ENCODE measurements around the gene KLHL24.

KLHL24 gene

DNA sequence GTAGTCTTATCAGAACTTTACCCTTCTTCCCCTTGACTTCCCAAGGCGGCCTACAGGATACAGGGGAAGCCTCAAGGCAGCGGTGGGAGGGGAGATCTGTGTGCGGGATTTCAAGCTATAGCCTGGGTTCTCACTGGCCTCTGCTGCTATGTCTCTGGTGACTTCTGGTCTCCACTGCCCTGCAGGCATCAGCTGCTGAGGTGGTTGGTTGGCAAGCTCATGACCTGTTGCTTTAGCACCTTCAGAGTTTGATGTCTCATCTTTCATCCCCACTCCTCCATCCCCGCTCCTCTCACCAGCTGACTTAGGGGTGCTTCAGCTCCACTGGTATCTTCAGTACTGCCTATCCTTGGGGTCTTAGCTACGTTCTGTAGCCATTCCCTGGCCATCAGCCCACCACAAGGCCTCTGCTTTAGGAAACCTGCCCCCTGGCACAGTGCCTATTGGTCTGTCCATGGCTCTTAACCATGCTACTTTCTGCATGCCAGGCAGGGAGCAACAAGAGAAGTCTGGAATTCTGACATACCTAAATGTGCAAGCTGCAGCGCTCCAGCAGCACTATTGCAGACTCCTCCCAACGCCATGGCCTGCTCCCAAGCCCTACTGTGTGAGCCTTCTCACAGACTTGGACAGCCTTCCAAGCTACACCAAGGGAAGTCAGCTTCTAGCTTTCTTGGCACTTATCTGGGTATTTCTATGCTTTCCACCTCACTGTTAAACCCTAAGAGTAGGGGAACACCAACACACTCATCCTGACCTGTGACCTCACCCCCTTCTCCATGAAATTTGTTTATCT is 60.3 kb downstream of the KLHL24 start:
- H3K4me2 ChIP-seq (ENCODE audit: low read length) = no peak overlapping the region
- H3K9me3 ChIP-seq (ENCODE audit: insufficient read depth, low read length) = no peaks in the 10 kb centered on the region
- no peak overlapping the region for H2AFZ ChIP-seq (ENCODE audit: low read depth, low read length)
- H3K4me1 ChIP-seq (ENCODE audit: low read length) = peaks cover 16% of the 10 kb centered on the region
- no peak overlapping the region for H3K9ac ChIP-seq (ENCODE audit: low read length)
- H3K79me2 ChIP-seq (ENCODE audit: low read length) = peaks cover 35% of the 10 kb centered on the region
- H3K4me3 ChIP-seq (ENCODE audit: low read length) = no peak overlapping the region
- TF ChIP-seq, protein P1, sequence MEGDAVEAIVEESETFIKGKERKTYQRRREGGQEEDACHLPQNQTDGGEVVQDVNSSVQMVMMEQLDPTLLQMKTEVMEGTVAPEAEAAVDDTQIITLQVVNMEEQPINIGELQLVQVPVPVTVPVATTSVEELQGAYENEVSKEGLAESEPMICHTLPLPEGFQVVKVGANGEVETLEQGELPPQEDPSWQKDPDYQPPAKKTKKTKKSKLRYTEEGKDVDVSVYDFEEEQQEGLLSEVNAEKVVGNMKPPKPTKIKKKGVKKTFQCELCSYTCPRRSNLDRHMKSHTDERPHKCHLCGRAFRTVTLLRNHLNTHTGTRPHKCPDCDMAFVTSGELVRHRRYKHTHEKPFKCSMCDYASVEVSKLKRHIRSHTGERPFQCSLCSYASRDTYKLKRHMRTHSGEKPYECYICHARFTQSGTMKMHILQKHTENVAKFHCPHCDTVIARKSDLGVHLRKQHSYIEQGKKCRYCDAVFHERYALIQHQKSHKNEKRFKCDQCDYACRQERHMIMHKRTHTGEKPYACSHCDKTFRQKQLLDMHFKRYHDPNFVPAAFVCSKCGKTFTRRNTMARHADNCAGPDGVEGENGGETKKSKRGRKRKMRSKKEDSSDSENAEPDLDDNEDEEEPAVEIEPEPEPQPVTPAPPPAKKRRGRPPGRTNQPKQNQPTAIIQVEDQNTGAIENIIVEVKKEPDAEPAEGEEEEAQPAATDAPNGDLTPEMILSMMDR (IDR thresholded peaks at IDR 0.05; ENCODE audit: low read depth, low read length) = no peak
- no peak for TF ChIP-seq EZH2phosphoT487 (IDR thresholded peaks at IDR 0.05; ENCODE audit: low read depth)
- no peak overlapping the region for H3K27ac ChIP-seq (ENCODE audit: low read length)
- H3K36me3 ChIP-seq (replicated peaks; ENCODE audit: low read depth, low read length) = no peaks in the 10 kb centered on the region
- no peaks in the 10 kb centered on the region for H3K27me3 ChIP-seq (ENCODE audit: low read depth, low read length)
- peaks cover 18% of the 10 kb centered on the region for H4K20me1 ChIP-seq (ENCODE audit: insufficient read depth, low read length)

DNA sequence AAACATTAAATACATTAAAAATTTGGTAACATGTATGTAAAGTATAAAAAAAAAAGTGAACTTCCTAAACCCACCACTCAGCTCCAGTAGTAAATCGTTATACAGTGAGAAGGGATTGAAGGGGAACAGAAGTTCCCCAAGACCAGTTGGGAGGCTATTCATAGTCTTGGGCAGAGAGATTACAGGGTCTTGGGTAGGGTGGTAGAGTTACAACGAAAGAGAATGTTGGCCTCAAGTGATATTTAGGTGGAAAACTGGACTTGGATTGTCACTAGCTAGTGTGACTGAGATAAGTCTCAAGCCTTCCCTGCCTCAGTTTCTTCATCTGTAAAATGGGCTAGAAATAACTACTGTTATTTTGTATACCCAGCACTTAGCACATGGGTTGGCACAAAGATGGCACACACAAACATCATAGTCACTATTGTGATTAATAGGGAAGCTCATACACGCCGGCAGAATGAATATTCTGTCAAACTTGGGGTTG is 61.7 kb downstream of the KLHL24 start:
- peaks cover 49% of the 10 kb centered on the region for H3K79me2 ChIP-seq (ENCODE audit: low read length)
- peak overlapping the region; percentile 93 for H3K4me3 ChIP-seq (ENCODE audit: low read length)
- H4K20me1 ChIP-seq (ENCODE audit: insufficient read depth, low read length) = peaks cover 31% of the 10 kb centered on the region
- TF ChIP-seq, protein P1 (IDR thresholded peaks at IDR 0.05; ENCODE audit: low read depth, low read length) = no peak
- TF ChIP-seq EZH2phosphoT487 (IDR thresholded peaks at IDR 0.05; ENCODE audit: low read depth) = no peak
- peak overlapping the region; percentile 72 for H3K9ac ChIP-seq (ENCODE audit: low read length)
- peak overlapping the region; percentile 97 for H2AFZ ChIP-seq (ENCODE audit: low read depth, low read length)
- H3K4me2 ChIP-seq (ENCODE audit: low read length) = peak overlapping the region; percentile 93
- H3K36me3 ChIP-seq (replicated peaks; ENCODE audit: low read depth, low read length) = peaks cover 6% of the 10 kb centered on the region
- H3K27me3 ChIP-seq (ENCODE audit: low read depth, low read length) = no peaks in the 10 kb centered on the region
- peaks cover 16% of the 10 kb centered on the region for H3K4me1 ChIP-seq (ENCODE audit: low read length)
- H3K27ac ChIP-seq (ENCODE audit: low read length) = no peak overlapping the region; the same call in 1 of the 2 replicates
- H3K9me3 ChIP-seq (ENCODE audit: insufficient read depth, low read length) = no peaks in the 10 kb centered on the region

DNA sequence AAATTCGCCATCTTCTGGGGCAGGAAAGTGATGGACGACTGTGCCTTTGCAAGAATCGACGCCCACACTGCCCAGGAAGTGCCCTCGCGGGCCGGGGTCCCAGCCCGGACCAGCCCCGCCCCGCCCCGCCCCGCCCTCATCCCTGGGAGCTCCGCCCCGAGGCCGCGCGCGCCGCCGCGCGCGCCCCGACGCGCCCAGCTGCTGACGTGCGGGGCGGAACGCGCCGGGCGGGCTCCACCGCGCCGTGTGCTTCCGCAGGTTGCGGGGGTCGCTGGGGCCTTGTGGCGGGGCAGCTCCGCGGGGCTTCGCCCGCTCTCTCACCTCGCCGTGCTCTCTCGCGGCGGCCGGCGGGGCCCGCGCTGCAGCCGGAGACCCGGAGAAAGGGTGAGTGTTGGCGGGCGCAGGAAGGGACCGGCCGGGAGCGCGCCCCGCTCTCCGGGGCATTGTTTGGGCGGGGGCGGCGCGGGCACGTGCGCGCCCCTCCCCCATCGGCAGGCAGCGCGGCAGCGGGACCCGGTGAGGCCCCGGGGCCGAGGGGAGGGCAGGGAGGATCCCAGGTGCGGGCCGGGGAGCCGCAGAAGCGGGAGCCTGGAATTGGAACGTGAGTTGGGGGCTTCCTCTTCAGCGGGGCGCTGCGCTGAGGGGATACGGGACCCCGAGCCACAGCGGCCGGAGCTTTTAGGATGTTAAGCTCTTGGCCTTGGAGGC is 62.3 kb downstream of the KLHL24 start, which contains the start of gene YEATS2:
Gene YEATS2 (plus strand): TSS at position 188 of the 708 bp plus-strand sequence. CDS start 17,366 bp downstream, outside the sequence.
- peaks cover 16% of the 10 kb centered on the region for H3K4me1 ChIP-seq (ENCODE audit: low read length)
- peaks cover 37% of the 10 kb centered on the region for H4K20me1 ChIP-seq (ENCODE audit: insufficient read depth, low read length)
- TF ChIP-seq, protein P1 (IDR thresholded peaks at IDR 0.05; ENCODE audit: low read depth, low read length) = no peak
- no peak for TF ChIP-seq EZH2phosphoT487 (IDR thresholded peaks at IDR 0.05; ENCODE audit: low read depth)
- peaks cover 55% of the 10 kb centered on the region for H3K79me2 ChIP-seq (ENCODE audit: low read length)
- H3K9me3 ChIP-seq (ENCODE audit: insufficient read depth, low read length) = no peaks in the 10 kb centered on the region
- no peaks in the 10 kb centered on the region for H3K27me3 ChIP-seq (ENCODE audit: low read depth, low read length)
- peak within 1 kb of the TSS; percentile 93 for H3K4me3 ChIP-seq (ENCODE audit: low read length)
- H3K27ac ChIP-seq (ENCODE audit: low read length) = peak within 1 kb of the TSS; percentile 78
- H3K9ac ChIP-seq (ENCODE audit: low read length) = peak within 1 kb of the TSS; percentile 97
- H3K4me2 ChIP-seq (ENCODE audit: low read length) = peak within 1 kb of the TSS; percentile 93
- H2AFZ ChIP-seq (ENCODE audit: low read depth, low read length) = peak within 1 kb of the TSS; percentile 97
- peaks cover 6% of the 10 kb centered on the region for H3K36me3 ChIP-seq (replicated peaks; ENCODE audit: low read depth, low read length)

DNA sequence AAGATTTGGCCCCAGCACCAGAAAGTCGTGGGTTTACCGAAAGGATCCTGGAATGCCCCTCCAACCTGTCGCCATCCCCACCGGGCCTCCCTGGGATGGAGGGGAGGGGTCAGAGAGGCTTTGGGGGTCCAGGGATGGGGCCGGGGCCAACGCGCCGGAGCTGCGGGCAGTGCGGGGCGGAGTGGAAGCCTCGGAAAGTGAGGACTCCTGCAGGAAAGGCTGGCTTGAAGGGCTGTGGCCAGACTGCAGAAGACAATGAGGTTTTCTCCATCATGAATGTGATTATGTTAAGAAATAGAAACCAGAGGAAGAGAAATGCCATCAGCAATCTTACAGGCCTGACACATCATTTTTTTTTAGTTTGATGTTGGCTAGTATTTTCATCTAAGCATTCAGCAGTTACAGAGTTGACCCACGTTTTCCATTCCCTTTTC is 62.9 kb downstream of the KLHL24 start:
- Histone ChIP-seq H3K27ac (ENCODE audit: low read length) (peak overlapping the region; percentile 78), H3K9me3 (ENCODE audit: insufficient read depth, low read length) (no peaks in the 10 kb centered on the region), H3K4me1 (ENCODE audit: low read length) (peaks cover 16% of the 10 kb centered on the region), H3K9ac (ENCODE audit: low read length) (peak overlapping the region; percentile 97), H4K20me1 (ENCODE audit: insufficient read depth, low read length) (peaks cover 43% of the 10 kb centered on the region), H3K4me2 (ENCODE audit: low read length) (peak overlapping the region; percentile 68), H3K27me3 (ENCODE audit: low read depth, low read length) (no peaks in the 10 kb centered on the region), H3K4me3 (ENCODE audit: low read length) (peak overlapping the region; percentile 93), H3K36me3 (replicated peaks; ENCODE audit: low read depth, low read length) (peaks cover 6% of the 10 kb centered on the region), H3K79me2 (ENCODE audit: low read length) (peaks cover 61% of the 10 kb centered on the region), H2AFZ (ENCODE audit: low read depth, low read length) (peak overlapping the region; percentile 64; the same call in 1 of the 2 replicates)
- TF ChIP-seq EZH2phosphoT487 (IDR thresholded peaks at IDR 0.05; ENCODE audit: low read depth) = no peak
